Caco-2 (cell line): ENCODE measurements around the gene AADACL4. TPM values are rescaled to one million over a fixed set of nuclear protein-coding genes. Genes with fewer than 3 reads are reported as not detected.

Experiments
- BruUV-seq: library from RNA; stranded (reverse); fragments of 400-500 nt; replicated peaks from 2 replicates; lab custom pipeline; 2021; lab: Mats Ljungman, UMichigan
- CTCF ChIA-PET: fragments of 300-600 bp; sonication (Branson Sonifier 250); formaldehyde crosslinking; loops from one replicate; lab custom pipeline; 2022; ENCODE audit warnings: antibody characterized with exemption; lab: Charles Lee
- POLR2A ChIA-PET: fragments of 300-600 bp; sonication (Branson Sonifier 250); formaldehyde crosslinking; loops from one replicate; lab custom pipeline; 2022; ENCODE audit warnings: antibody characterized with exemption; lab: Charles Lee
- DNase-seq, 2 experiments: peaks; one replicate each; pipeline versions ENCODE4 v3.0.0 to v3.0.0-alpha.2; 2020 to 2022
- H3K27me3 ChIP-seq: replicated peaks from 2 replicates; pipeline ENCODE4 v1.6.0; 2011; ENCODE audit warnings: low read length; ENCODE audit not compliant: control insufficient read depth, insufficient read depth
- H3K36me3 ChIP-seq: 2 replicates; pipeline ENCODE4 v1.5.1; 2011; ENCODE audit warnings: low read length; ENCODE audit not compliant: control insufficient read depth, insufficient read depth
- H3K4me1 ChIP-seq: fragments of 250-450 bp; sonication (Bioruptor Pico); 2 replicates; pipeline ENCODE4 v1.5.1; 2020; ENCODE audit warnings: mild to moderate bottlenecking
- H3K4me3 ChIP-seq: 2 replicates; pipeline ENCODE4 v1.5.1; 2011; ENCODE audit warnings: low read depth, mild to moderate bottlenecking, control low read depth, low read length
- H3K9me3 ChIP-seq: fragments of 250-450 bp; sonication (Bioruptor Pico); 2 replicates; pipeline ENCODE4 v1.5.1; 2020; ENCODE audit warnings: mild to moderate bottlenecking, moderate library complexity
- H3K27ac Mint-ChIP-seq: one replicate; pipeline ENCODE4 v1.8.0; 2022; ENCODE audit warnings: mixed read lengths; ENCODE audit not compliant: unreplicated experiment
- H3K27me3 Mint-ChIP-seq: one replicate; pipeline ENCODE4 v1.8.0; 2022; ENCODE audit warnings: mixed read lengths; ENCODE audit not compliant: insufficient read depth, unreplicated experiment
- H3K36me3 Mint-ChIP-seq: one replicate; pipeline ENCODE4 v1.8.0; 2022; ENCODE audit warnings: mild to moderate bottlenecking, mixed read lengths; ENCODE audit not compliant: insufficient read depth, unreplicated experiment
- H3K4me1 Mint-ChIP-seq: one replicate; pipeline ENCODE4 v1.8.0; 2022; ENCODE audit warnings: low read depth, mixed read lengths; ENCODE audit not compliant: unreplicated experiment
- H3K4me3 Mint-ChIP-seq: one replicate; pipeline ENCODE4 v1.8.0; 2022; ENCODE audit warnings: mild to moderate bottlenecking, moderate library complexity, mixed read lengths; ENCODE audit not compliant: unreplicated experiment
- H3K9me3 Mint-ChIP-seq: one replicate; pipeline ENCODE4 v1.8.0; 2022; ENCODE audit warnings: mixed read lengths; ENCODE audit not compliant: unreplicated experiment
- CTCF ChIP-seq, 2 experiments: fragments of 200-600 bp in 1 of 2; IDR thresholded peaks; 1 replicate in 1 of 2; 2 replicates in 1 of 2; pipeline versions ENCODE4 v1.5.1 to v1.8.0; 2011 to 2022; ENCODE audit warnings: antibody characterized with exemption in 1 of 2, control low read depth in 1 of 2, inconsistent platforms in 1 of 2, low read depth in 1 of 2, low read length in 1 of 2, mild to moderate bottlenecking in 1 of 2, moderate library complexity in 1 of 2; ENCODE audit not compliant: insufficient read depth in 1 of 2, severe bottlenecking in 1 of 2, unreplicated experiment in 1 of 2
- intact Hi-C: fragments of 100-400 bp; cut with micrococcal nuclease; formaldehyde crosslinking; loops from one replicate; pipeline ENCODE4 v1.10.0; 2022; ENCODE audit not compliant: unreplicated experiment
- total RNA-seq: library from RNA; stranded (reverse); gene quantifications from 2 replicates; pipeline ENCODE4 v1.2.3, GENCODE V29; 2022

AADACL4 gene
- total RNA-seq, 1 experiment from 2014 or later, result not detected

- Mint-ChIP-seq H3K4me1 (no peaks in the 10 kb centered on the region), H3K36me3 (no peaks in the 10 kb centered on the region), H3K27me3 (no peaks in the 10 kb centered on the region), H3K9me3 (peaks cover 37% of the 10 kb centered on the region), H3K4me3 (no peak overlapping the region), H3K27ac (no peak overlapping the region)
- Histone ChIP-seq H3K4me1 (peaks cover 8% of the 10 kb centered on the region), H3K4me3 (no peak overlapping the region), H3K36me3 (no peaks in the 10 kb centered on the region; the same call in 1 of the 2 replicates), H3K27me3 (no peaks in the 10 kb centered on the region), H3K9me3 (peaks cover 15% of the 10 kb centered on the region)
- intact Hi-C loops, result no loop called here
- POLR2A ChIA-PET, result no interaction called here
- CTCF ChIA-PET, result no interaction called here
- no TSS peak for BruUV-seq
- DNase-seq, result no peak
- no peak for TF ChIP-seq CTCF (IDR thresholded peaks at IDR 0.05; ENCODE audit: insufficient read depth in 1 of 2, low read depth in 1 of 2, low read length in 1 of 2, severe bottlenecking in 1 of 2, unreplicated experiment in 1 of 2)
These were observed 3.0 kb upstream of the AADACL4 start for GRCh38 chr1:12640958-12641272.

- intact Hi-C loops, result no loop called here
- no peak overlapping the region for H3K4me3 Mint-ChIP-seq
- POLR2A ChIA-PET, result no interaction called here
- BruUV-seq, result no TSS peak
- CTCF ChIA-PET, result no interaction called here
- no peak for DNase-seq
- H3K27me3 Mint-ChIP-seq, result no peaks in the 10 kb centered on the region
- H3K9me3 ChIP-seq, result peaks cover 15% of the 10 kb centered on the region
- no peaks in the 10 kb centered on the region for H3K4me1 Mint-ChIP-seq
- no peaks in the 10 kb centered on the region for H3K27me3 ChIP-seq
- no peak for TF ChIP-seq CTCF (IDR thresholded peaks at IDR 0.05; ENCODE audit: insufficient read depth in 1 of 2, low read depth in 1 of 2, low read length in 1 of 2, severe bottlenecking in 1 of 2, unreplicated experiment in 1 of 2)
- peaks cover 41% of the 10 kb centered on the region for H3K9me3 Mint-ChIP-seq
- no peak overlapping the region for H3K4me3 ChIP-seq
- H3K27ac Mint-ChIP-seq, result no peak overlapping the region
- H3K36me3 Mint-ChIP-seq, result no peaks in the 10 kb centered on the region
- H3K4me1 ChIP-seq, result no peaks in the 10 kb centered on the region
- no peaks in the 10 kb centered on the region; the same call in 1 of the 2 replicates for H3K36me3 ChIP-seq
These were observed 806 bp upstream of the AADACL4 start for GRCh38 chr1:12643079-12643478.

- ChIA-PET CTCF (no interaction called here), POLR2A (no interaction called here)
- Histone ChIP-seq H3K4me3 (no peak overlapping the region), H3K9me3 (peaks cover 15% of the 10 kb centered on the region), H3K4me1 (no peaks in the 10 kb centered on the region), H3K27me3 (no peaks in the 10 kb centered on the region), H3K36me3 (no peaks in the 10 kb centered on the region; the same call in 1 of the 2 replicates)
- no peak for DNase-seq
- intact Hi-C loops, result no loop called here
- no peak for TF ChIP-seq CTCF (IDR thresholded peaks at IDR 0.05; ENCODE audit: insufficient read depth in 1 of 2, low read depth in 1 of 2, low read length in 1 of 2, severe bottlenecking in 1 of 2, unreplicated experiment in 1 of 2)
- Mint-ChIP-seq H3K27ac (no peak overlapping the region), H3K4me1 (peaks cover 5% of the 10 kb centered on the region), H3K9me3 (peaks cover 41% of the 10 kb centered on the region), H3K4me3 (no peak overlapping the region), H3K27me3 (no peaks in the 10 kb centered on the region), H3K36me3 (no peaks in the 10 kb centered on the region)
- no TSS peak for BruUV-seq
These were observed 352 bp downstream of the AADACL4 start for GRCh38 chr1:12644237-12644636.
